ENCODE results near the gene LYPD3.
"Not testable (repeated sequence)": the region's sequence is repeated elsewhere in the genome, so short reads cannot be mapped to it uniquely, and the experiment has no call there.

The LYPD3 gene

GRCh38 chr19:43465468-43466120 is at the start of gene LYPD3:
Gene LYPD3 (minus strand): TSS chr19:43465608. CDS start chr19:43465571, 37 bp downstream.
- DNase-seq, result no peak

GRCh38 chr19:43512399-43512798 is 47.0 kb upstream of the LYPD3 start:
- not testable (repeated sequence) for DNase-seq

- no peak for DNase-seq
Measured at GRCh38 chr19:43511324-43511723, 45.9 kb upstream of the LYPD3 start.

GRCh38 chr19:43510713-43511112 is 45.3 kb upstream of the LYPD3 start:
- no peak for DNase-seq

- no peak for DNase-seq
Measured at GRCh38 chr19:43507880-43508279, 42.5 kb upstream of the LYPD3 start.

- no peak for DNase-seq
Measured at GRCh38 chr19:43506629-43507028, 41.2 kb upstream of the LYPD3 start.

GRCh38 chr19:43505941-43506340 is 40.5 kb upstream of the LYPD3 start:
- no peak for DNase-seq

GRCh38 chr19:43505186-43505456 is 39.7 kb upstream of the LYPD3 start:
- no peak for DNase-seq

- DNase-seq, result no peak
Measured at GRCh38 chr19:43504426-43505185, 39.2 kb upstream of the LYPD3 start, which contains the start of gene PHLDB3. Gene PHLDB3 (minus strand): TSS chr19:43504746. CDS start chr19:43504118, 628 bp downstream.

- peak; percentile 85 for DNase-seq
Measured at GRCh38 chr19:43503501-43504425, 38.4 kb upstream of the LYPD3 start.

- DNase-seq, result no peak
Measured at GRCh38 chr19:43502419-43502976, 37.1 kb upstream of the LYPD3 start.

- no peak for DNase-seq
Measured at GRCh38 chr19:43501661-43502418, 36.4 kb upstream of the LYPD3 start.

GRCh38 chr19:43499042-43499441 is 33.6 kb upstream of the LYPD3 start:
- DNase-seq, result no peak

- DNase-seq, result no peak
Measured at GRCh38 chr19:43498233-43498842, 32.9 kb upstream of the LYPD3 start.

- DNase-seq, result no peak
Measured at GRCh38 chr19:43496960-43497359, 31.6 kb upstream of the LYPD3 start.

GRCh38 chr19:43495082-43495481 is 29.7 kb upstream of the LYPD3 start:
- DNase-seq, result no peak

- DNase-seq, result no peak
Measured at GRCh38 chr19:43490759-43491158, 25.4 kb upstream of the LYPD3 start.

- no peak for DNase-seq
Measured at GRCh38 chr19:43489979-43490599, 24.7 kb upstream of the LYPD3 start.

- no peak for DNase-seq
Measured at GRCh38 chr19:43489310-43489709, 23.9 kb upstream of the LYPD3 start.

GRCh38 chr19:43488179-43488578 is 22.8 kb upstream of the LYPD3 start:
- DNase-seq, result no peak

- no peak for DNase-seq
Measured at GRCh38 chr19:43486412-43486811, 21.0 kb upstream of the LYPD3 start.

GRCh38 chr19:43485951-43486350 is 20.5 kb upstream of the LYPD3 start:
- DNase-seq, result no peak
